SK-N-SH treated with all-trans-retinoic acid at 6 μM for 48 hours (cell line): Measurements from ENCODE around the gene GFRA1.

ENCODE experiments used
- ATAC-seq: fragments of 200-7000 bp; cut with Tn5 transposase; 3 replicates; pipeline ENCODE4 v1.9.1; 2020; ENCODE audit warnings: mild to moderate bottlenecking, moderate library complexity
- ARNTL ChIP-seq: fragments of 450-650 bp; formaldehyde crosslinking; IDR thresholded peaks from 2 replicates; pipeline ENCODE4 v1.5.0; 2020; ENCODE audit warnings: low read depth, mild to moderate bottlenecking, moderate library complexity, borderline replicate concordance
- BACH2 ChIP-seq: fragments of 250-450 bp; sonication (Bioruptor Pico); IDR thresholded peaks from 2 replicates; pipeline ENCODE4 v1.9.0; 2021; ENCODE audit warnings: mild to moderate bottlenecking, borderline replicate concordance
- CREB5 ChIP-seq: fragments of 250-450 bp; sonication (Bioruptor Pico); IDR thresholded peaks from 2 replicates; pipeline ENCODE4 v1.5.1; 2020; ENCODE audit warnings: low read depth, mild to moderate bottlenecking, moderate library complexity
- CSDC2 ChIP-seq: fragments of 250-450 bp; sonication (Bioruptor Pico); IDR thresholded peaks from 2 replicates; pipeline ENCODE4 v1.5.0; 2020; ENCODE audit warnings: mild to moderate bottlenecking, moderate library complexity
- CSRNP3 ChIP-seq: fragments of 250-450 bp; sonication (Bioruptor Pico); IDR thresholded peaks from 2 replicates; pipeline ENCODE4 v1.5.1; 2021; ENCODE audit warnings: mild to moderate bottlenecking, moderate library complexity
- ESRRG ChIP-seq: fragments of 250-450 bp; sonication (Bioruptor Pico); IDR thresholded peaks from 2 replicates; pipeline ENCODE4 v1.6.1; 2021; ENCODE audit warnings: mild to moderate bottlenecking
- GLIS3 ChIP-seq: fragments of 250-450 bp; sonication (Bioruptor Pico); IDR thresholded peaks from 2 replicates; pipeline ENCODE4 v1.5.0; 2020; ENCODE audit warnings: mild to moderate bottlenecking, moderate library complexity
- ISL1 ChIP-seq: fragments of 250-450 bp; sonication (Bioruptor Pico); IDR thresholded peaks from 2 replicates; pipeline ENCODE4 v2.1.2; 2022; ENCODE audit warnings: mild to moderate bottlenecking, moderate library complexity
- OSR1 ChIP-seq: fragments of 250-450 bp; sonication (Bioruptor Pico); IDR thresholded peaks from 2 replicates; pipeline ENCODE4 v1.8.0; 2022; ENCODE audit warnings: moderate library complexity, mild to moderate bottlenecking, inconsistent platforms
- PATZ1 ChIP-seq: fragments of 250-450 bp; sonication (Bioruptor Pico); IDR thresholded peaks from 2 replicates; pipeline ENCODE4 v1.8.0; 2020; ENCODE audit warnings: mild to moderate bottlenecking, moderate library complexity, borderline replicate concordance
- POU6F1 ChIP-seq: fragments of 250-450 bp; sonication (Bioruptor Pico); IDR thresholded peaks from 2 replicates; pipeline ENCODE4 v1.8.0; 2021; ENCODE audit warnings: low read depth, mild to moderate bottlenecking, moderate library complexity, borderline replicate concordance
- PPARA ChIP-seq: fragments of 250-450 bp; sonication (Bioruptor Pico); IDR thresholded peaks from 2 replicates; pipeline ENCODE4 v1.5.0; 2020; ENCODE audit warnings: mild to moderate bottlenecking, borderline replicate concordance
- SNAI2 ChIP-seq: fragments of 250-450 bp; sonication (Bioruptor Pico); IDR thresholded peaks from 2 replicates; pipeline ENCODE4 v1.5.0; 2020; ENCODE audit warnings: mild to moderate bottlenecking, moderate library complexity
- TCF4 ChIP-seq: fragments of 250-450 bp; sonication (Bioruptor Pico); IDR thresholded peaks from 2 replicates; pipeline ENCODE4 v1.8.0; 2021; ENCODE audit warnings: mild to moderate bottlenecking, moderate library complexity, borderline replicate concordance
- TOX ChIP-seq: fragments of 250-450 bp; sonication (Bioruptor Pico); IDR thresholded peaks from 2 replicates; pipeline ENCODE4 v1.8.0; 2021; ENCODE audit warnings: mild to moderate bottlenecking, moderate library complexity, borderline replicate concordance
- TSHZ2 ChIP-seq: fragments of 250-450 bp; sonication (Bioruptor Pico); IDR thresholded peaks from 2 replicates; pipeline ENCODE4 v1.5.0; 2020; ENCODE audit warnings: mild to moderate bottlenecking, moderate library complexity
- ZC3H10 ChIP-seq: fragments of 250-450 bp; sonication (Bioruptor Pico); IDR thresholded peaks from 2 replicates; pipeline ENCODE4 v1.5.1; 2021; ENCODE audit warnings: mild to moderate bottlenecking, moderate library complexity
- ZFP30 ChIP-seq: fragments of 450-650 bp; formaldehyde crosslinking; IDR thresholded peaks from 2 replicates; pipeline ENCODE4 v1.5.0; 2022; ENCODE audit warnings: mild to moderate bottlenecking, moderate library complexity
- ZNF565 ChIP-seq: fragments of 450-650 bp; formaldehyde crosslinking; conservative IDR thresholded peaks from 2 replicates; pipeline ENCODE4 v1.5.0; 2020; ENCODE audit warnings: low read depth, mild to moderate bottlenecking, moderate library complexity
- ZNF70 ChIP-seq: fragments of 450-650 bp; formaldehyde crosslinking; IDR thresholded peaks from 2 replicates; pipeline ENCODE4 v1.5.0; 2020; ENCODE audit warnings: mild to moderate bottlenecking, moderate library complexity
- ZNF8 ChIP-seq: fragments of 450-650 bp; formaldehyde crosslinking; IDR thresholded peaks from 2 replicates; pipeline ENCODE4 v1.5.0; 2020; ENCODE audit warnings: mild to moderate bottlenecking, moderate library complexity

Gene GFRA1

GRCh38 chr10:116133634-116134033, 139.4 kb downstream of the GFRA1 start (continued):
- TF ChIP-seq CSRNP3 (CRISPR knock-in tag) (no peak), CREB5 (CRISPR knock-in tag) (no peak), ZC3H10 (CRISPR knock-in tag) (no peak), POU6F1 (CRISPR knock-in tag) (no peak)

GRCh38 chr10:116132780-116133399, 140.1 kb downstream of the GFRA1 start:
- no peak for ATAC-seq
- TF ChIP-seq PATZ1 (CRISPR knock-in tag) (no peak), ZC3H10 (CRISPR knock-in tag) (no peak), SNAI2 (no peak), ZNF565 (CRISPR knock-in tag) (no peak), CREB5 (CRISPR knock-in tag) (no peak), ARNTL (CRISPR knock-in tag) (no peak), ZNF8 (CRISPR knock-in tag) (no peak), TSHZ2 (CRISPR knock-in tag) (no peak), ZNF70 (no peak), TOX (CRISPR knock-in tag) (no peak), OSR1 (no peak), CSRNP3 (CRISPR knock-in tag) (no peak), ESRRG (no peak), PPARA (no peak), ISL1 (no peak), ZFP30 (CRISPR knock-in tag) (no peak), TCF4 (CRISPR knock-in tag) (no peak), GLIS3 (no peak), BACH2 (no peak), CSDC2 (CRISPR knock-in tag) (no peak)
- TF ChIP-seq, all 23 proteins: peak for 0
